ENCODE measurements around the gene MYH14.
"Not testable (repeated sequence)": the region's sequence is repeated elsewhere in the genome, so short reads cannot be mapped to it uniquely, and the experiment has no call there.

Gene MYH14

GRCh38 chr19:50326101-50326664 is 122.8 kb downstream of the MYH14 start:
- Histone ChIP-seq H3K4me3 (ENCODE audit: extremely low read depth, insufficient read depth, low read length, poor library complexity, severe bottlenecking) (peak overlapping the region; percentile 8), H3K9me3 (ENCODE audit: control insufficient read depth, low read length) (peaks cover 7% of the 10 kb centered on the region), H3K36me3 (ENCODE audit: control insufficient read depth, insufficient read depth, low read length) (no peaks in the 10 kb centered on the region), H3K27ac (ENCODE audit: low read depth, low read length, severe bottlenecking) (no peak overlapping the region), H3K4me1 (ENCODE audit: control insufficient read depth, insufficient read depth, low read length, poor library complexity, severe bottlenecking) (peaks cover 2% of the 10 kb centered on the region)
- WGBS, 2 experiments (ENCODE audit: insufficient coverage in 2 of 2) = 25 to 30% methylated on average over 16 to 20 of the region's 26 CpGs

DNA sequence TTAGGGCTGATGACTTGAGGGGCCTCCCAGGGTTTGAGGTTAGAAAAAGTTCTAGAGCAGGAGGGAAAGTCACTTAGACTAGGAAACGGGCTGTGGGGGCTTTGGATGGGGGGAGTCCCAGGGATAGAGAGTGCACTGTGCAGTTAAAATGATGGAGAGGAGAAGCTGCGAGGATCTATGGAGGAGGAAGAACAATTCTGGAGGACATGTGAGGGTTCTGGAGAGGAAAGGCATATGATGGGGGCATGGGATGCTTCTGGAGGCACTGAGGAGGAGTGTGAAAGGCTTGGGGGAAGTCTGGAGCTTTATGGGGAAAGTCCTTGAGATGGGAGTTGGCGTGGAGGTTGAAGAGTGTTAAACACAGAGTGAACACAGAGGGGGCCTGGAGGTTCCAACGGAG is 123.6 kb downstream of the MYH14 start:
- H3K36me3 ChIP-seq (ENCODE audit: control insufficient read depth, insufficient read depth, low read length) = no peaks in the 10 kb centered on the region
- H3K4me1 ChIP-seq (ENCODE audit: control insufficient read depth, insufficient read depth, low read length, poor library complexity, severe bottlenecking) = peaks cover 2% of the 10 kb centered on the region
- H3K4me3 ChIP-seq (ENCODE audit: extremely low read depth, insufficient read depth, low read length, poor library complexity, severe bottlenecking) = no peak overlapping the region
- 67 to 70% methylated on average over 3 of the region's 4 CpGs for WGBS, 2 experiments (ENCODE audit: insufficient coverage in 2 of 2)
- peaks cover 7% of the 10 kb centered on the region for H3K9me3 ChIP-seq (ENCODE audit: control insufficient read depth, low read length)
- H3K27ac ChIP-seq (ENCODE audit: low read depth, low read length, severe bottlenecking) = no peak overlapping the region

GRCh38 chr19:50327461-50328223 is 124.2 kb downstream of the MYH14 start:
- no peak overlapping the region for H3K27ac ChIP-seq (ENCODE audit: low read depth, low read length, severe bottlenecking)
- H3K4me3 ChIP-seq (ENCODE audit: extremely low read depth, insufficient read depth, low read length, poor library complexity, severe bottlenecking) = no peak overlapping the region
- peaks cover 2% of the 10 kb centered on the region for H3K4me1 ChIP-seq (ENCODE audit: control insufficient read depth, insufficient read depth, low read length, poor library complexity, severe bottlenecking)
- H3K36me3 ChIP-seq (ENCODE audit: control insufficient read depth, insufficient read depth, low read length) = no peaks in the 10 kb centered on the region
- H3K9me3 ChIP-seq (ENCODE audit: control insufficient read depth, low read length) = peaks cover 7% of the 10 kb centered on the region
- WGBS, 2 experiments (ENCODE audit: insufficient coverage in 2 of 2) = 48 to 52% methylated on average over 16 to 20 of the region's 20 CpGs

- H3K36me3 ChIP-seq (ENCODE audit: control insufficient read depth, insufficient read depth, low read length) = no peaks in the 10 kb centered on the region
- H3K4me1 ChIP-seq (ENCODE audit: control insufficient read depth, insufficient read depth, low read length, poor library complexity, severe bottlenecking) = peaks cover 2% of the 10 kb centered on the region
- H3K27ac ChIP-seq (ENCODE audit: low read depth, low read length, severe bottlenecking) = no peak overlapping the region
- 18 to 25% methylated on average over 72 to 93 of the region's 104 CpGs for WGBS, 2 experiments (ENCODE audit: insufficient coverage in 2 of 2)
- peak overlapping the region; percentile 30 for H3K4me3 ChIP-seq (ENCODE audit: extremely low read depth, insufficient read depth, low read length, poor library complexity, severe bottlenecking)
- H3K9me3 ChIP-seq (ENCODE audit: control insufficient read depth, low read length) = peaks cover 7% of the 10 kb centered on the region
Measured at GRCh38 chr19:50328224-50328872, 124.9 kb downstream of the MYH14 start.

DNA sequence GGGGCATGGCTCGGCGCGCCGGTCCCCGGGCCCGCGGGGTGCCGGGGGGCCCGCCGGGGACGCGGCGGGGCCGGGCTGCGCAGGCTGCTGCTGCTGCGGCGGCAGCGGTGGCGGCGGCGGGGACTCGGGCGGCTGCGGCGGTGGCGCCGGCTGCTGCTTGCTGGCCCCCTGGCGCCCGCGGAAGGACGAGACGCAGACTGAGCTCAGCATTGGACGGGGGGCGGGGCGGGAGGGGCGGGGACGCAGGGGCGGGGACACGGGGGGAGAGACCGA is 125.4 kb downstream of the MYH14 start:
- peaks cover 7% of the 10 kb centered on the region for H3K9me3 ChIP-seq (ENCODE audit: control insufficient read depth, low read length)
- peaks cover 2% of the 10 kb centered on the region for H3K4me1 ChIP-seq (ENCODE audit: control insufficient read depth, insufficient read depth, low read length, poor library complexity, severe bottlenecking)
- 14 to 49% methylated on average over 7 to 10 of the region's 40 CpGs for WGBS, 2 experiments (ENCODE audit: insufficient coverage in 2 of 2)
- no peak overlapping the region for H3K27ac ChIP-seq (ENCODE audit: low read depth, low read length, severe bottlenecking)
- H3K4me3 ChIP-seq (ENCODE audit: extremely low read depth, insufficient read depth, low read length, poor library complexity, severe bottlenecking) = no peak overlapping the region
- no peaks in the 10 kb centered on the region for H3K36me3 ChIP-seq (ENCODE audit: control insufficient read depth, insufficient read depth, low read length)

GRCh38 chr19:50329146-50329925 is 125.9 kb downstream of the MYH14 start, which contains the start of gene KCNC3:
KCNC3 (minus strand) TSS chr19:50329377; CDS start chr19:50329082, 295 bp downstream.
- H3K27ac ChIP-seq (ENCODE audit: low read depth, low read length, severe bottlenecking) = peak within 1 kb of the TSS; percentile 72
- WGBS, 2 experiments (ENCODE audit: insufficient coverage in 2 of 2) = 25 to 28% methylated on average over 28 to 39 of the region's 43 CpGs
- H3K4me1 ChIP-seq (ENCODE audit: control insufficient read depth, insufficient read depth, low read length, poor library complexity, severe bottlenecking) = peaks cover 2% of the 10 kb centered on the region
- H3K36me3 ChIP-seq (ENCODE audit: control insufficient read depth, insufficient read depth, low read length) = no peaks in the 10 kb centered on the region
- peaks cover 7% of the 10 kb centered on the region for H3K9me3 ChIP-seq (ENCODE audit: control insufficient read depth, low read length)
- H3K4me3 ChIP-seq (ENCODE audit: extremely low read depth, insufficient read depth, low read length, poor library complexity, severe bottlenecking) = peak within 1 kb of the TSS; percentile 40

- not testable (repeated sequence) for H3K4me1 ChIP-seq (ENCODE audit: control insufficient read depth, insufficient read depth, low read length, poor library complexity, severe bottlenecking); H3K9me3 ChIP-seq (ENCODE audit: control insufficient read depth, low read length); H3K36me3 ChIP-seq (ENCODE audit: control insufficient read depth, insufficient read depth, low read length)
- H3K27ac ChIP-seq (ENCODE audit: low read depth, low read length, severe bottlenecking) = peak overlapping the region; percentile 71
- H3K4me3 ChIP-seq (ENCODE audit: extremely low read depth, insufficient read depth, low read length, poor library complexity, severe bottlenecking) = peak overlapping the region; percentile 40
- 46 to 48% methylated on average over 16 to 17 of the region's 18 CpGs for WGBS, 2 experiments (ENCODE audit: insufficient coverage in 2 of 2)
Measured at GRCh38 chr19:50329926-50330294, 126.5 kb downstream of the MYH14 start.

- H3K36me3 ChIP-seq (ENCODE audit: control insufficient read depth, insufficient read depth, low read length) = no peaks in the 10 kb centered on the region
- H3K9me3 ChIP-seq (ENCODE audit: control insufficient read depth, low read length) = peaks cover 12% of the 10 kb centered on the region
- H3K27ac ChIP-seq (ENCODE audit: low read depth, low read length, severe bottlenecking) = peak overlapping the region; percentile 72
- WGBS, 2 experiments (ENCODE audit: insufficient coverage in 2 of 2) = 19 to 22% methylated on average over 33 to 46 of the region's 48 CpGs
- H3K4me1 ChIP-seq (ENCODE audit: control insufficient read depth, insufficient read depth, low read length, poor library complexity, severe bottlenecking) = peaks cover 2% of the 10 kb centered on the region
- peak overlapping the region; percentile 40 for H3K4me3 ChIP-seq (ENCODE audit: extremely low read depth, insufficient read depth, low read length, poor library complexity, severe bottlenecking)
Measured at GRCh38 chr19:50330365-50331078, 127.1 kb downstream of the MYH14 start.

DNA sequence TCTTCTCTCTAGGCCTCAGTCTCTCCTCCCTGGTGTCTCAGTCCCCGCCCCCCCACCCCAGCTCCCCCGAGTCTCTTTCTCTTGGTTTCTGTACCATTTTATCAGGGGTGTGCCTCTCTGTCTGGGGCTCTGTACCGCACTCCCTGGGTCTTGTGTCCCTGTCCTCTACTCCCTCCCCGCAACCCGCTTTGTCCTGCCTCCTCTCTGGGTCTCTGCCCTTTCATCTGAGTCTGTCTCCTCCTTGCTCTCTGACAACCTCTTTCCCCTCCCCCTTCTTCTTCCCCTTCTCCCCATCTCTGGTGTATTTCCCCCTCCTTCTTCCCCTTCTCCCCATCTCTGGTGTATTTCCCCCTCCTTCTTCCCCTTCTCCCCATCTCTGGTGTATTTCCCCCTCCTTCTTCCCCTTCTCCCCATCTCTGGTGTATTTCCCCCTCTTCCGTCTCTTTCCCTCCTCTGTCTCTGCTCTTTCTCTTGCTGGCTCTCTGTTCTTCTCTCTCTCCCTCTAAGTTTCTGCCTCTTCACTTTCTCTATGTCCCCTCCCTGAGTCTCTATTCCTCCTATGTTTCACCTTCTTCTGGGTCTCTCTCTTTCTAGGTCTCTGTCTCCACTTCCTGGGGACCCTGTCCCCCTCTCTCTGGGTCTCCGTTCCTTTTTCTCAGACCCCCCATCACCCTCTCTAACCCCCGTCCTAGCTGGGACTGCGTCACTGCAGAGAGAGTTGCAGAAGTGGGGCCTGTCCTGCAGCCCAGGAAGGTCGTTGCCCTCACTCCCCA is 128.0 kb downstream of the MYH14 start:
- 29 to 32% methylated on average over 7 to 8 of the region's 10 CpGs for WGBS, 2 experiments (ENCODE audit: insufficient coverage in 2 of 2)
- H3K36me3 ChIP-seq (ENCODE audit: control insufficient read depth, insufficient read depth, low read length) = no peaks in the 10 kb centered on the region
- peak overlapping the region; percentile 96 for H3K27ac ChIP-seq (ENCODE audit: low read depth, low read length, severe bottlenecking)
- H3K4me1 ChIP-seq (ENCODE audit: control insufficient read depth, insufficient read depth, low read length, poor library complexity, severe bottlenecking) = peaks cover under 1% of the 10 kb centered on the region
- peaks cover 12% of the 10 kb centered on the region for H3K9me3 ChIP-seq (ENCODE audit: control insufficient read depth, low read length)
- H3K4me3 ChIP-seq (ENCODE audit: extremely low read depth, insufficient read depth, low read length, poor library complexity, severe bottlenecking) = peak overlapping the region; percentile 47

DNA sequence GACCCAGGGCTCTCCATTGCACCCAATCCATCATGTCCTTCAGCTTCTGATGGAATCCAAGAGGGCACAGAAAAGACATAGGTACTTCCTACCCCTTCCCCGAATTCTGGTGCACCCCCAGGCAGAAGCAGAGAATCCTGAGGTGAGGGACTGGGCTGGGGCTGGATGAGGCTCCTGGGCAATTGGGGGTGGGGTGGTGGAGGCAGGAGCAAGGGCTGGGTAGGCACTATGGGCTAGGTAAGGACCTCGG is 128.5 kb downstream of the MYH14 start:
- H3K4me3 ChIP-seq (ENCODE audit: extremely low read depth, insufficient read depth, low read length, poor library complexity, severe bottlenecking) = peak overlapping the region; percentile 47
- no peaks in the 10 kb centered on the region for H3K36me3 ChIP-seq (ENCODE audit: control insufficient read depth, insufficient read depth, low read length)
- no CpG with 5 or more reads among the region's 2 CpGs for WGBS, 2 experiments (ENCODE audit: insufficient coverage in 2 of 2)
- H3K4me1 ChIP-seq (ENCODE audit: control insufficient read depth, insufficient read depth, low read length, poor library complexity, severe bottlenecking) = no peaks in the 10 kb centered on the region
- peak overlapping the region; percentile 96 for H3K27ac ChIP-seq (ENCODE audit: low read depth, low read length, severe bottlenecking)
- H3K9me3 ChIP-seq (ENCODE audit: control insufficient read depth, low read length) = peaks cover 12% of the 10 kb centered on the region
